ENCODE measurements around the gene MINAR1. TPM values are rescaled to one million over a fixed set of nuclear protein-coding genes. Genes with fewer than 3 reads are reported as not detected.

MINAR1 gene
- total RNA-seq, 2 donors from 2014 or later, result 3.0 to 4.7 TPM

GRCh38 chr15:79452244-79453051 is 20.3 kb downstream of the MINAR1 start:
- Histone ChIP-seq H3K9me3 (no peaks in the 10 kb centered on the region), H3K27me3 (no peaks in the 10 kb centered on the region), H3K36me3 (replicated peaks in 1 of 2; ENCODE audit: insufficient read depth in 1 of 2, low read depth in 2 of 2) (no peaks in the 10 kb centered on the region), H3K27ac (no peak overlapping the region), H3K4me1 (no peaks in the 10 kb centered on the region), H3K4me3 (no peak overlapping the region)
- WGBS, 2 donors, result 90 to 95% methylated on average over 4 of the region's 4 CpGs
- TF ChIP-seq CTCF (IDR thresholded peaks at IDR 0.05) (no peak), POLR2A (IDR thresholded peaks at IDR 0.05) (no peak)
- intact Hi-C loops (cut with DNase I), result no loop called here
- no peak for ATAC-seq
- DNase-seq, result no peak

GRCh38 chr15:79453446-79453845 is 21.3 kb downstream of the MINAR1 start:
- TF ChIP-seq CTCF (IDR thresholded peaks at IDR 0.05) (no peak), POLR2A (IDR thresholded peaks at IDR 0.05) (no peak)
- DNase-seq, result no peak
- WGBS, 2 donors, result 48 to 77% methylated on average over 3 of the region's 3 CpGs
- Histone ChIP-seq H3K4me1 (no peaks in the 10 kb centered on the region), H3K4me3 (no peak overlapping the region), H3K36me3 (replicated peaks in 1 of 2; ENCODE audit: insufficient read depth in 1 of 2, low read depth in 2 of 2) (no peaks in the 10 kb centered on the region), H3K9me3 (no peaks in the 10 kb centered on the region), H3K27ac (no peak overlapping the region), H3K27me3 (no peaks in the 10 kb centered on the region)
- intact Hi-C loops (cut with DNase I), result no loop called here
- ATAC-seq, result no peak

- H3K4me3 ChIP-seq, result no peak overlapping the region
- no peak for ATAC-seq
- DNase-seq, result no peak
- no peaks in the 10 kb centered on the region for H3K9me3 ChIP-seq
- H3K27me3 ChIP-seq, result no peaks in the 10 kb centered on the region
- no peaks in the 10 kb centered on the region for H3K4me1 ChIP-seq
- TF ChIP-seq CTCF (IDR thresholded peaks at IDR 0.05), result no peak
- TF ChIP-seq POLR2A (IDR thresholded peaks at IDR 0.05), result no peak
- no peak overlapping the region for H3K27ac ChIP-seq
- WGBS, 2 donors, result 78% methylated on average over 3 of the region's 3 CpGs
- intact Hi-C loops (cut with DNase I), result no loop called here
- no peaks in the 10 kb centered on the region for H3K36me3 ChIP-seq (replicated peaks in 1 of 2; ENCODE audit: insufficient read depth in 1 of 2, low read depth in 2 of 2)
These were observed 21.9 kb downstream of the MINAR1 start for GRCh38 chr15:79454063-79454462.

GRCh38 chr15:79455361-79455760 is 23.2 kb downstream of the MINAR1 start:
- ATAC-seq (no peak), DNase-seq (no peak)
- Histone ChIP-seq H3K4me3 (no peak overlapping the region), H3K27me3 (no peaks in the 10 kb centered on the region), H3K27ac (no peak overlapping the region), H3K9me3 (no peaks in the 10 kb centered on the region), H3K4me1 (no peaks in the 10 kb centered on the region), H3K36me3 (replicated peaks in 1 of 2; ENCODE audit: insufficient read depth in 1 of 2, low read depth in 2 of 2) (no peaks in the 10 kb centered on the region)
- WGBS, 2 donors, result 88 to 94% methylated on average over 4 of the region's 4 CpGs
- intact Hi-C loops (cut with DNase I), result no loop called here
- TF ChIP-seq POLR2A (IDR thresholded peaks at IDR 0.05) (no peak), CTCF (IDR thresholded peaks at IDR 0.05) (no peak)

- no peaks in the 10 kb centered on the region for H3K4me1 ChIP-seq
- no peaks in the 10 kb centered on the region for H3K36me3 ChIP-seq (replicated peaks in 1 of 2; ENCODE audit: insufficient read depth in 1 of 2, low read depth in 2 of 2)
- no peak overlapping the region for H3K27ac ChIP-seq
- TF ChIP-seq CTCF (IDR thresholded peaks at IDR 0.05) (no peak), POLR2A (IDR thresholded peaks at IDR 0.05) (no peak)
- ATAC-seq, result no peak
- intact Hi-C loops (cut with DNase I), result no loop called here
- H3K4me3 ChIP-seq, result no peak overlapping the region
- no peaks in the 10 kb centered on the region for H3K9me3 ChIP-seq
- no peaks in the 10 kb centered on the region for H3K27me3 ChIP-seq
- 72 to 88% methylated on average over 6 of the region's 6 CpGs for WGBS, 2 donors
- DNase-seq, result no peak
These were observed 23.8 kb downstream of the MINAR1 start for GRCh38 chr15:79455943-79456342.
